Measurements from ENCODE around the gene GNG5.

Gene GNG5

GRCh38 chr1:84506002-84506728 lies at the start of gene GNG5, which contains the start of gene SPATA1:
Gene GNG5 (minus strand): TSS chr1:84506581. CDS start chr1:84506091, 490 bp downstream.
Gene SPATA1 (plus strand): TSS chr1:84506386. CDS start chr1:84516360, 9,974 bp downstream.
- DNase-seq (ENCODE audit: low read depth) = peak; percentile 99
- TF ChIP-seq CTCF (IDR thresholded peaks at IDR 0.05; ENCODE audit: insufficient read depth, low read depth, low read length, missing control alignments) = no peak
- H3K4me3 ChIP-seq (ENCODE audit: low read depth, low read length) = peak within 1 kb of the TSS; percentile 90

GRCh38 chr1:84550826-84551225 lies 44.4 kb upstream of the GNG5 start:
- TF ChIP-seq CTCF (IDR thresholded peaks at IDR 0.05; ENCODE audit: insufficient read depth, low read depth, low read length, missing control alignments) = no peak
- DNase-seq (ENCODE audit: low read depth) = no peak

GRCh38 chr1:84541679-84542078 lies 35.3 kb upstream of the GNG5 start:
- peak; percentile 36 for TF ChIP-seq CTCF (IDR thresholded peaks at IDR 0.05; ENCODE audit: insufficient read depth, low read depth, low read length, missing control alignments)
- H3K4me3 ChIP-seq (ENCODE audit: low read depth, low read length) = no peak overlapping the region

More at GRCh38 chr1:84550826-84551225, 44.4 kb upstream of the GNG5 start:
- H3K4me3 ChIP-seq (ENCODE audit: low read depth, low read length) = no peak overlapping the region

GRCh38 chr1:84540759-84541158 lies 34.4 kb upstream of the GNG5 start:
- H3K4me3 ChIP-seq (ENCODE audit: low read depth, low read length) = no peak overlapping the region
- TF ChIP-seq CTCF (IDR thresholded peaks at IDR 0.05; ENCODE audit: insufficient read depth, low read depth, low read length, missing control alignments) = no peak
- no peak for DNase-seq (ENCODE audit: low read depth)

More at GRCh38 chr1:84541679-84542078, 35.3 kb upstream of the GNG5 start:
- DNase-seq (ENCODE audit: low read depth) = peak; percentile 14

- no peak for DNase-seq (ENCODE audit: low read depth)
- no peak overlapping the region for H3K4me3 ChIP-seq (ENCODE audit: low read depth, low read length)
- TF ChIP-seq CTCF (IDR thresholded peaks at IDR 0.05; ENCODE audit: insufficient read depth, low read depth, low read length, missing control alignments) = no peak
Observed at GRCh38 chr1:84539972-84540371, 33.6 kb upstream of the GNG5 start.

- no peak overlapping the region for H3K4me3 ChIP-seq (ENCODE audit: low read depth, low read length)
- TF ChIP-seq CTCF (IDR thresholded peaks at IDR 0.05; ENCODE audit: insufficient read depth, low read depth, low read length, missing control alignments) = no peak
- peak; percentile 14 for DNase-seq (ENCODE audit: low read depth)
Observed at GRCh38 chr1:84538599-84538998, 32.2 kb upstream of the GNG5 start.

- no peak overlapping the region for H3K4me3 ChIP-seq (ENCODE audit: low read depth, low read length)
- DNase-seq (ENCODE audit: low read depth) = no peak
- no peak for TF ChIP-seq CTCF (IDR thresholded peaks at IDR 0.05; ENCODE audit: insufficient read depth, low read depth, low read length, missing control alignments)
Observed at GRCh38 chr1:84525779-84526178, 19.4 kb upstream of the GNG5 start.

All from GM12865 (cell line).